Stimulated activated CD8-positive, alpha-beta memory T cell treated with anti-CD3 and anti-CD28 coated beads, Interleukin-4, amount 100 ng/mL, for 4 hours (primary cell): ENCODE data around the gene UNC5C.

Experiments
- DNase-seq, 2 donors: peaks; one replicate each; pipeline ENCODE4 v3.0.0-alpha.2; 2020; ENCODE audit warnings: low read depth in 2 of 2, low spot score in 1 of 2

UNC5C gene

GRCh38 chr4:95548738-95549245 lies at the start of gene UNC5C:
TSS of gene UNC5C (minus strand) at chr4:95548973.
- DNase-seq, result no peak

- no peak for DNase-seq
These were observed 47.9 kb upstream of the UNC5C start for GRCh38 chr4:95596676-95597075.

DNA sequence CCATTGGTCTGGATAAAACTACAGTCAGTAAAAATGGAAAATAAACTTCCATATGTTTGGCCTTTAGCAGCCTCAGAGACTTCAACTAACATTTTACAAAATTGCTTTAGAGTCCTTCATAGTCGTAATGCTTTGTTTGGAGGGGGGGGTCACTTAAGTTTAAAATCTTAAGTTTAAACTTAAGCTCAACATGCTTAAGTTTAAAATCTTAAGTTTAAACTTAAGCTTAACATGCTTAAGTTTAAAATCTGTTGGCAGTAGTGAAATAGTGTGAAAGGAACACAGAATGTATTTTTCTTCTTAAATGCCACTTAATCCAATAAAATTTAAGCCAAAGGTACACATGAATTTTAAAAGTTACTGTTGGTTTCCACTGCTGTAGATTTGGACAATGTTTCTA lies 45.9 kb upstream of the UNC5C start:
- no peak for DNase-seq

GRCh38 chr4:95594013-95594412 lies 45.2 kb upstream of the UNC5C start:
- DNase-seq, result no peak

DNA sequence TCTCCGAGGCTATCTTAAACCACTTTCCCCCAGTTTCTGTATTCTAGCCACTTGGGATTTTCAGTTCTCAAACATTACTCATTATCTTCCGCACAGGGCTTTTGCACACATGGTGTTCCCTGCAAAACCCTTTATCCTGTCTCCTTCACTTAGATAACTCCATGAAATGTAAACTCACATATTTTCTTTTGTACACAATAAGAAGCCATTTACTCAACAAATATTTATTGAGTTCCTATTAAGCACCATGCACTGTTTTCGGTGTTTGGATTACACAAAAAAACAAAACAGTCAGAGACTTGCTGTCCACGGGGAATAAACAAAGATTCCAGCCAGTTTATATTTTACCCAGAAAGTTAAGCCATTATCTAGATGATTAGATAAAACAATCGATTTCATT lies 42.5 kb upstream of the UNC5C start:
- no peak for DNase-seq

- no peak for DNase-seq
These were observed 41.8 kb upstream of the UNC5C start for GRCh38 chr4:95590615-95591014.

GRCh38 chr4:95585016-95585695 lies 36.4 kb upstream of the UNC5C start:
- DNase-seq, result no peak

- no peak for DNase-seq
These were observed 31.5 kb upstream of the UNC5C start for GRCh38 chr4:95580226-95580625.

GRCh38 chr4:95572304-95572991 lies 23.7 kb upstream of the UNC5C start:
- DNase-seq, result no peak

DNA sequence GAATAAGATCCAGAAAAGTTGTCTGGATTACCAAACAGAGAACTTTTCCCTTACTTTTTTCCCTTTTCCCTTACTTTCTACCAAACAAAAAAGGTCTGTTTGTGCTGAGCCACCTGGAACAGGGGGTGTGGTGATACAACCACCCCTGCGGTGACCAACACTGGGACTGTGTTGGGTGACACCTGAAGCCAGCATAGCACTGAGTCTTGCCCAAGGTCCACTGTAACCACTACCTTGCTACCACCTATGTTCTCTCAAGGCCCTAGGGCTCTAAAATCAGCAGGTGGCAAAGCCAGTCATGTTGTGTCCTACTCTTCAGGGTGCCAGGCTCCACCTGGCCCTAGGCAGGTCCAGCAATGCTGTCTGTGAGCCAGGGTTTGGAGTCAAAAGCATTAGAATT lies 22.8 kb upstream of the UNC5C start:
- no peak for DNase-seq

DNA sequence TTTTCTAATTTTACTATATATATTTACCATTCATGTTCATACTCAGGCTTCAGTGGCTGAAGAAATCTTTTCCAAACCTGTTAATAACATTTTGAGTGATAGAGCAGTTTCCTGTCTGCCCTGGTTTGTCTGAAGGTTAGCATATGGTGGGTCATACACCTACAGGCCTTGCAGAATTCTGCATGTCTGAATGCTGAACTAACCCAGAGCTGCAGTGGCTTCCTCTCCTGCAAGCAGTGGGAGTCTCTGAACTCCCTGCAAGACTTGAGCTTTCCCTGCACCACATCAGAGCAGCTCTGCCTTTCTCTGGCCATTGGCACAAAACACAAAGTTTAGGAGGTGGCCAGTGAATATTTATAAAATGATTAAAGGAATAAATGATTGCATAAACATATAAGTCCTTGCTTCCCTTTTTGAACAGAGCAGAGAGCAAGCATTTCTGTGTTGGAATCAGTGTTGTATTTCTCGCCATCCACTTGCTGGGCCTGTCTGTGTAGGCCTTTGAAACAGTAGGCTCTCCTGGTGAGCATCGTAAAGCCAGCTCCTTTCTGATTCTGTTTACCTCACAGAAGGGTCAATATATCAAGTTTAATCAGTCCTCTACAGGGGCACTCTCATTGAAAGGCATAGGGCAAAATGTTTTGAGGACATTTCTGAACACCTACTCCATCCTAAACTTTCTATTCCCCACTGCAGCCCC lies 15.0 kb upstream of the UNC5C start:
- DNase-seq, result no peak

DNA sequence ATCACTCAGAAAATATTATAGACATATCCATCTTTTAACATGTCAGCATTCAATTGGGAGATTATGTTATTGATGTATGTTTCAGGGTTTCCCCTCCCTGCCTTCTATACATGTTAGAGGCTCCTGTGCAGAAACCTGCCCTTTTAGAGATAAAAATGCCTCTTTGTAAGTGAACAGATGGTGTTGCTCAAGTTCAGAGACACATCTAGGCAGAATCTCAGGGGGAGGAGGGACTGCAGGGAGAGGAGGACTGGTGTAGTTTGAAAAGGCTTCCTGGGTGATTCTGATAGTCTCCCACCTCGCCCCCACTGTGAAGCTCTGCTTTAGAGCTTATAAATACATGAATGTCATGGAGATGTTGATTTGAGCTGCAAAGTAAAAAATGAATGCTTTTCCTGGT lies 12.0 kb upstream of the UNC5C start:
- no peak for DNase-seq

GRCh38 chr4:95556207-95556859 lies 7.6 kb upstream of the UNC5C start:
- no peak for DNase-seq

GRCh38 chr4:95552942-95553550 lies 4.3 kb upstream of the UNC5C start:
- DNase-seq, result no peak

GRCh38 chr4:95551653-95552052 lies 2.9 kb upstream of the UNC5C start:
- DNase-seq, result no peak

GRCh38 chr4:95550115-95550987 lies 1.6 kb upstream of the UNC5C start:
- DNase-seq, result no peak

DNA sequence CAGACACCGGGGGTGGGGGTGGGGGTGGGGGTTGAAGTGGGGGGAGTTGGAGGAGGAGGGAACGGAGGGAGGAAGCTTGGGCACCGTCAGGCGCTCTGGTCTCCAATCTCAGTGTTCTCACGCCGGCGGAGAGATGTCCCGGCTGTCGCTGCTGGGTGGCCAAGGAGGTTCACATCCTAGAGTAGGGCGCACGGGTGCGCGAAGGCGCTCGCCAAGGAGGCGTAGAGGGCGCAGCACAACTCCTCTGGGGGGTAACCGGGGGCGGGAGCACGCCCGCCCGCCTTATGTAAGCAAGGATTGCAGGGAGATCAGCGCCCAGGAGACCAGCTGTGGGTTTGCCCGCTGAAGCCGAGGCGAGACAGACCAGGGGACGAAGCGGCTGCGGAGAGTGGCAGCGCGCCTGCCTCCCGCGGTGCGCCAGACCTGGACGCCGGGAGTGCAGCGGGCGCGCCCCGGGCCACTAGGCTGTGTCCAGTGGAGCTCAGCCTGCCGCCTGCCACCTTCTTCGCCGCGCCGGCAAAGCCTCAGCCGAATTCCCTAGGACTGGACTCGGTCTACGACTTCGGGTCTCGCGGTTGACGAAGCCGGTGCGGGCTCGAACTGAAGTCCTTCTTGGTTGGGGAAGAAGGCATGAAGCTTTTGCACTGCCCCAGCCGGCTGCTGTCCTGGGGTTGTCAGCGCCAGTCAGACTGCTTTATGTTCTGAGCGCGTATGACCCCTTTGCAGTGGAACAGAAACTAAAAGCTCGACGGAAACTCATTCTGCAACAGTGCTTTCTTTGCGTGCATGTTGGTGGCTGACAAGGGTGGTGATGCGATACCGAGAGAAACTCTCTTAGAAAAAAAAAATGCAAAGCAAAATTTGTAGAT lies 707 bp upstream of the UNC5C start:
- DNase-seq, result no peak

- no peak for DNase-seq
These were observed 880 bp downstream of the UNC5C start for GRCh38 chr4:95547715-95548471.
